Measurements from ENCODE around the gene HES4.

- no peak for TF ChIP-seq CTCF (conservative IDR thresholded peaks at IDR 0.05; ENCODE audit: low read length)
- no peak for TF ChIP-seq EZH2phosphoT487 (IDR thresholded peaks at IDR 0.05; ENCODE audit: borderline replicate concordance)
Observed at GRCh38 chr1:1048765-1049164, 48.9 kb upstream of the HES4 start.
